ENCODE data around the gene TSPAN6. TPM values are rescaled to one million over a fixed set of nuclear protein-coding genes. Genes with fewer than 3 reads are reported as not detected.

TSPAN6 gene
- total and polyA plus RNA-seq, 4 donors = 11.7 to 56.2 (median 16.3) TPM

- WGBS, 2 donors = 57 to 85% methylated on average over 4 of the region's 4 CpGs
- H3K4me1 ChIP-seq (ENCODE audit: control insufficient read depth in 5 of 5, insufficient read depth in 5 of 5, low read length in 5 of 5) = peaks cover 0 to 48% (median 13%) of the 10 kb centered on the region in 5 donors
These were observed 8.5 kb upstream of the TSPAN6 start for GRCh38 chrX:100645106-100645505.

DNA sequence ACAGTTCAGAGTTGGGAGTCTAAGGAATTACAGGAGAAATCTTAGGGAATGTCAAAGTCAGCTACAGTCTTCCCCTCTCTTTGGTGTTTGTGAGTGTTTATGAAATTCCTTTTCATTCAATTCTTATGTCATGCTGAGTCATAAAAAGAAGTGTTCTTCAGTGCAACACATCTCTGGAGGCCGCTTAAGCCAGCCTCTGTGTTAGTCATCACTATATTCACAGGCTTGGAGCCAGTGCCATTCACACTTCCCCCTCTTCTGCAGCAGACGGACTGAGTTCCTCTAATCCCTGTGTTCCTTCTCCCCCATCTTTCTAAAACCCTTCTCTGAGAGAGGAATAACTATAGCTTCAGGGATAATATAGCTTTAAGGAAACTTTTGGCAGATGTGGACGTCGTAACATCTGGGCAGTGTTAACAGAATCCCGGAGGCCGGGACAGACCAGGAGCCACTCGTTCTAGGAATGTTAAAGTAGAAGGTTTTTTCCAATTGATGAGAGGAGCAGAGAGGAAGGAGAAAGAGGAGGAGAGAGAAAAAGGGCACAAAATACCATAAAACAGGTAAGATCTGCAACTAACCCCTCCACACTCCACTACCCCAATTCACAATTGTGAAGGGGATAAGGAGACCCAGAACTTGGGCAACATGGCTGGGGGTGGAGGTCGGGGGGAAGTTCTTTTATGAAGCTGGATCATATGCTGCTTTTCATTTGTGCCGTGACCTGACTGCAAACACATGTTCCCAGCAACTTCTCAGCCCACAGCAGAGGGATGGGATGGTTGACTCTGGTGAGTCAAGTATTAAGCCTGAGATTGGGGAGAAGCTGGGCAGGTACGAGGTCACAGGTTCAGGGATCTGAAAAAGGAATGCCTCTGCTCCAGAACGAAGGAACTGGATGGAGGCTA, 7.6 kb upstream of the TSPAN6 start, which contains the start of gene SRPX2:
Gene SRPX2 (plus strand): TSS at position 244 of the 905 bp plus-strand sequence. CDS start 2,124 bp downstream, outside the sequence.
- peak; percentile 39 to 71 (median 62) for DNase-seq
- 46 to 64% methylated on average over 9 to 11 of the region's 11 CpGs for WGBS, 2 donors
- Histone ChIP-seq H3K9me3 (ENCODE audit: control insufficient read depth in 4 of 4, insufficient read depth in 3 of 4, low read length in 3 of 4) (no peaks in the 10 kb centered on the region), H3K27ac (ENCODE audit: low read depth in 1 of 2, low read length in 1 of 2) (peak within 1 kb of the TSS; percentile 21 to 34), H3K4me3 (no peak within 1 kb of the TSS), H3K4me1 (ENCODE audit: control insufficient read depth in 5 of 5, insufficient read depth in 5 of 5, low read length in 5 of 5) (peaks cover 0 to 40% (median 13%) of the 10 kb centered on the region in 5 donors), H3K27me3 (ENCODE audit: control insufficient read depth in 3 of 3, insufficient read depth in 3 of 3, low read length in 2 of 3) (peaks cover 0 to 14% (median 12%) of the 10 kb centered on the region in 3 donors), H3K9ac (ENCODE audit: insufficient read depth in 1 of 2, low read length in 2 of 2) (peak within 1 kb of the TSS; percentile 38 to 40), H3K36me3 (ENCODE audit: control insufficient read depth in 4 of 4, insufficient read depth in 4 of 4, low read length in 4 of 4) (no peaks in the 10 kb centered on the region)
- TF ChIP-seq CTCF (IDR thresholded peaks at IDR 0.05; ENCODE audit: control extremely low read depth, extremely low read depth) = no peak
- ATAC-seq (ENCODE audit: insufficient read depth, low FRiP score) = peak; percentile 53

More at GRCh38 chrX:100645106-100645505, 8.5 kb upstream of the TSPAN6 start:
- Histone ChIP-seq H3K27me3 (ENCODE audit: control insufficient read depth in 3 of 3, insufficient read depth in 3 of 3, low read length in 2 of 3) (peaks cover 0 to 13% (median 12%) of the 10 kb centered on the region in 3 donors), H3K27ac (ENCODE audit: low read depth in 1 of 2, low read length in 1 of 2) (peak overlapping the region in 1 of 2 donors; percentile 24), H3K9ac (ENCODE audit: insufficient read depth in 1 of 2, low read length in 2 of 2) (peak overlapping the region in 1 of 2 donors; percentile 40), H3K36me3 (ENCODE audit: control insufficient read depth in 4 of 4, insufficient read depth in 4 of 4, low read length in 4 of 4) (no peaks in the 10 kb centered on the region), H3K9me3 (ENCODE audit: control insufficient read depth in 4 of 4, insufficient read depth in 3 of 4, low read length in 3 of 4) (no peaks in the 10 kb centered on the region), H3K4me3 (no peak overlapping the region)
- TF ChIP-seq CTCF (IDR thresholded peaks at IDR 0.05; ENCODE audit: control extremely low read depth, extremely low read depth) = no peak
- ATAC-seq (ENCODE audit: insufficient read depth, low FRiP score) = no peak
- DNase-seq = peak in 1 of 3 donors; percentile 28

GRCh38 chrX:100643212-100643611, 6.6 kb upstream of the TSPAN6 start:
- TF ChIP-seq CTCF (IDR thresholded peaks at IDR 0.05; ENCODE audit: control extremely low read depth, extremely low read depth) = no peak
- H3K4me3 ChIP-seq = no peak overlapping the region
- H3K36me3 ChIP-seq (ENCODE audit: control insufficient read depth in 4 of 4, insufficient read depth in 4 of 4, low read length in 4 of 4) = no peaks in the 10 kb centered on the region
- ATAC-seq (ENCODE audit: insufficient read depth, low FRiP score) (no peak), DNase-seq (no peak)
- WGBS, 2 donors = 88 to 93% methylated on average over 11 of the region's 11 CpGs
- no peaks in the 10 kb centered on the region for H3K9me3 ChIP-seq (ENCODE audit: control insufficient read depth in 4 of 4, insufficient read depth in 3 of 4, low read length in 3 of 4)
- H3K27ac ChIP-seq (ENCODE audit: low read depth in 1 of 2, low read length in 1 of 2) = no peak overlapping the region
- H3K9ac ChIP-seq (ENCODE audit: insufficient read depth in 1 of 2, low read length in 2 of 2) = no peak overlapping the region
- peaks cover 0 to 32% (median 9%) of the 10 kb centered on the region in 5 donors for H3K4me1 ChIP-seq (ENCODE audit: control insufficient read depth in 5 of 5, insufficient read depth in 5 of 5, low read length in 5 of 5)
- H3K27me3 ChIP-seq (ENCODE audit: control insufficient read depth in 3 of 3, insufficient read depth in 3 of 3, low read length in 2 of 3) = peaks cover 0 to 14% (median 11%) of the 10 kb centered on the region in 3 donors

Measured in lung (tissue), 12 donors.